Pulmonary artery endothelial cell (primary cell): ENCODE measurements around the gene YIPF1. TPM values are rescaled to one million over a fixed set of nuclear protein-coding genes. Genes with fewer than 3 reads are reported as not detected.
"Not testable (repeated sequence)": the region's sequence is repeated elsewhere in the genome, so short reads cannot be mapped to it uniquely, and the experiment has no call there.

Source experiments
- DNase-seq: peaks from one replicate; pipeline ENCODE4 v3.0.0-alpha.2; 2011; ENCODE audit warnings: low read depth, low spot score
- total RNA-seq: library from RNA; depleted of rRNA; stranded (reverse); fragments of >200 nt; gene quantifications from 2 replicates; pipeline ENCODE4 v1.2.3, GENCODE V29; 2014

YIPF1 gene
- total RNA-seq, 1 donor from 2014 or later, result 17.1 TPM

GRCh38 chr1:53842347-53842746 lies 47.2 kb downstream of the YIPF1 start:
- DNase-seq, result no peak

GRCh38 chr1:53838654-53838974 lies 51.0 kb downstream of the YIPF1 start:
- no peak for DNase-seq

- DNase-seq, result peak; percentile 86
Measured at GRCh38 chr1:53837924-53838653, 51.5 kb downstream of the YIPF1 start, which contains the start of gene NDC1. Gene NDC1 (minus strand): TSS chr1:53838296. CDS start chr1:53838261, 35 bp downstream.

- no peak for DNase-seq
Measured at GRCh38 chr1:53837646-53837923, 52.0 kb downstream of the YIPF1 start.

- DNase-seq, result no peak
Measured at GRCh38 chr1:53835491-53835890, 54.1 kb downstream of the YIPF1 start.

GRCh38 chr1:53834776-53835175 lies 54.8 kb downstream of the YIPF1 start:
- no peak for DNase-seq

- no peak for DNase-seq
Measured at GRCh38 chr1:53833393-53833792, 56.2 kb downstream of the YIPF1 start.

- DNase-seq, result no peak
Measured at GRCh38 chr1:53826367-53826766, 63.2 kb downstream of the YIPF1 start.

- no peak for DNase-seq
Measured at GRCh38 chr1:53825306-53825705, 64.3 kb downstream of the YIPF1 start.

- no peak for DNase-seq
Measured at GRCh38 chr1:53822931-53823330, 66.7 kb downstream of the YIPF1 start.

- DNase-seq, result no peak
Measured at GRCh38 chr1:53821380-53821779, 68.2 kb downstream of the YIPF1 start.

GRCh38 chr1:53819387-53819786 lies 70.2 kb downstream of the YIPF1 start:
- no peak for DNase-seq

- DNase-seq, result not testable (repeated sequence)
Measured at GRCh38 chr1:53816584-53816983, 73.0 kb downstream of the YIPF1 start.

GRCh38 chr1:53815484-53815883 lies 74.1 kb downstream of the YIPF1 start:
- not testable (repeated sequence) for DNase-seq

GRCh38 chr1:53811414-53811851 lies 78.2 kb downstream of the YIPF1 start:
- no peak for DNase-seq

GRCh38 chr1:53810497-53810896 lies 79.1 kb downstream of the YIPF1 start:
- no peak for DNase-seq

- DNase-seq, result no peak
Measured at GRCh38 chr1:53810007-53810406, 79.6 kb downstream of the YIPF1 start.

GRCh38 chr1:53807916-53808315 lies 81.7 kb downstream of the YIPF1 start:
- no peak for DNase-seq

GRCh38 chr1:53804791-53805505 lies 84.6 kb downstream of the YIPF1 start:
- DNase-seq, result no peak

- DNase-seq, result no peak
Measured at GRCh38 chr1:53804181-53804580, 85.4 kb downstream of the YIPF1 start.
